ENCODE measurements around the gene MMD2. TPM values are rescaled to one million over a fixed set of nuclear protein-coding genes. Genes with fewer than 3 reads are reported as not detected.

The MMD2 gene
- total and polyA plus RNA-seq, 2 of the 8 experiments (the other 6 are each of a cell fraction or from before 2014, with no cell fraction given), result 0.14 TPM; not detected in 1

DNA sequence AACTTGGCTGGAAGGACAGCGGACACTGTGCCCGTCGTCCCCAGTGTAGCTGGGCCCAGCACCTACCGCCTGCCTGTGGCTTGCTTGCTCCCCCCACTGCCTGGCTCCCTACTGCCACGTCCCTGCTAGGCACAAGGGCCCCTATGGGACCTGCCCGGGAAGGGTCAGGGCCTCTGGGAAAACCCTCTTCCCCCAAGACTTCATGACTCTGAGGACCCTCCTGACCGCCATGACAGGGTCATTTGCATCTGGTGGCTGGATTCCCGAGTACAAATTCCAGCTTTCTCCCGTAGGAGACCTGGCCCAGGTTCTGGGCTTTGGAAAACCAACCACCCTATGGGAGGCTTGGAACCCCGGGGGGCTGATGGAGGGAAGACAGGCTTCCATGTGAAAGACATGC is 1.4 kb upstream of the MMD2 start:
- DNase-seq (ENCODE audit: low read depth in 1 of 2, low spot score in 2 of 2) (no peak), FAIRE-seq (no peak)
- Histone ChIP-seq H4K20me1 (replicated peaks in 1 of 2; ENCODE audit: control insufficient read depth in 1 of 2, insufficient read depth in 2 of 2, low read length in 2 of 2) (no peaks in the 10 kb centered on the region), H3K36me3 (ENCODE audit: control insufficient read depth in 2 of 4, insufficient read depth in 4 of 4, low read length in 3 of 4) (no peaks in the 10 kb centered on the region), H3K4me2 (ENCODE audit: insufficient read depth in 1 of 2, low read depth in 2 of 2, low read length in 2 of 2) (no peak overlapping the region), H3K27me3 (replicated peaks in 1 of 4; ENCODE audit: control insufficient read depth in 3 of 4, extremely low read depth in 1 of 4, insufficient read depth in 3 of 4, low read length in 3 of 4) (peaks cover 13 to 18% (median 16%) of the 10 kb centered on the region in 4 experiments), H2AK5ac (ENCODE audit: low read depth, low read length) (no peak overlapping the region), H3K4me1 (replicated peaks in 1 of 4; ENCODE audit: control insufficient read depth in 3 of 4, insufficient read depth in 4 of 4, low read length in 3 of 4) (peaks cover 0 to 6% (median 1%) of the 10 kb centered on the region in 4 experiments; a peak in 3 of 7 replicates), H2BK20ac (ENCODE audit: low read length) (no peak overlapping the region), H3K14ac (ENCODE audit: insufficient read length) (no peak overlapping the region), H4K8ac (ENCODE audit: extremely low read depth, insufficient read depth, low read length) (no peak overlapping the region; the same call in 1 of the 2 replicates), H3K56ac (replicated peaks; ENCODE audit: insufficient read length, low read depth, low read length) (no peak overlapping the region), H2BK5ac (ENCODE audit: low read depth, low read length) (no peak overlapping the region), H4K91ac (replicated peaks; ENCODE audit: insufficient read length, low read length) (no peak overlapping the region), H2BK12ac (ENCODE audit: low read depth, low read length) (no peak overlapping the region), H4K5ac (ENCODE audit: insufficient read length, low read depth, low read length) (no peak overlapping the region), H3K23me2 (ENCODE audit: low read depth, low read length) (peaks cover 6% of the 10 kb centered on the region), H3K4ac (replicated peaks; ENCODE audit: insufficient read length, low read depth, low read length) (no peak overlapping the region), H3K9me3 (ENCODE audit: insufficient read depth in 2 of 2, low read depth in 1 of 2, low read length in 1 of 2) (no peaks in the 10 kb centered on the region), H2BK15ac (ENCODE audit: low read length) (no peak overlapping the region), H2BK120ac (replicated peaks; ENCODE audit: low read depth, low read length) (no peak overlapping the region), H2AFZ (ENCODE audit: low read length) (no peak overlapping the region), H3K9ac (replicated peaks in 1 of 4; ENCODE audit: extremely low read depth in 1 of 4, low read depth in 3 of 4, low read length in 3 of 4) (no peak overlapping the region), H3K4me3 (ENCODE audit: extremely low read depth in 1 of 4, insufficient read depth in 2 of 4, low read depth in 3 of 4, low read length in 4 of 4) (no peak overlapping the region), H3K79me2 (ENCODE audit: control insufficient read depth in 1 of 2, insufficient read depth in 2 of 2, low read length in 2 of 2) (no peaks in the 10 kb centered on the region), H3K18ac (ENCODE audit: extremely low read depth, low read length) (no peak overlapping the region), H3K23ac (ENCODE audit: insufficient read length) (no peak overlapping the region), H3K27ac (ENCODE audit: low read depth, low read length) (no peak overlapping the region), H3K79me1 (ENCODE audit: low read depth, low read length) (no peaks in the 10 kb centered on the region)
- POLR2A ChIA-PET (ENCODE audit: partially characterized antibody), result interaction anchor here (0.6 to 1.0 kb wide), 2 partner anchors 145 to 168 kb away, joined by 3 read pairs; no protein-coding TSS in a partner anchor
- no peak for TF ChIP-seq E2F6 (IDR thresholded peaks at IDR 0.05)
- TF ChIP-seq CEBPB (IDR thresholded peaks at IDR 0.05; ENCODE audit: low read depth, low read length), result no peak
- no peak for TF ChIP-seq EZH2 (IDR thresholded peaks at IDR 0.05; ENCODE audit: low read depth, low read length, severe bottlenecking)
- no peak for TF ChIP-seq EGR1 (IDR thresholded peaks at IDR 0.05; ENCODE audit: borderline replicate concordance, low read depth, low read length)
- TF ChIP-seq NANOG (IDR thresholded peaks at IDR 0.05; ENCODE audit: insufficient read depth, low read depth, low read length, poor library complexity, severe bottlenecking), result no peak
- no peak for TF ChIP-seq RBBP5 (IDR thresholded peaks at IDR 0.05; ENCODE audit: borderline replicate concordance, low read depth, low read length)
- TF ChIP-seq CBX8 (IDR thresholded peaks at IDR 0.05; ENCODE audit: borderline replicate concordance, low read depth, low read length), result no peak
- 86% methylated on average over 9 of the region's 10 CpGs; no CpG with 5 or more reads in 1 of the 2 experiments for WGBS, 2 experiments (ENCODE audit: extremely low coverage in 1 of 2, insufficient coverage in 1 of 2, insufficient read length in 1 of 2, insufficient replicate concordance in 2 of 2, low coverage in 1 of 2, low lambda C conversion rate in 2 of 2, missing lambda C conversion rate in 1 of 2)
- CTCF ChIA-PET (ENCODE audit: partially characterized antibody), result interaction anchor here (1.1 kb wide), 1 partner anchor 77 kb away, joined by 3 read pairs; the partner anchor contains the start of gene RADIL

Data from H1 (cell line).